ENCODE data around the gene GPX3. TPM values are rescaled to one million over a fixed set of nuclear protein-coding genes. Genes with fewer than 3 reads are reported as not detected.

The GPX3 gene
- total and polyA plus RNA-seq, 4 experiments from 2014 or later: 1.5 TPM; not detected in 3

GRCh38 chr5:151051931-151052608 is 31.7 kb downstream of the GPX3 start:
- DNase-seq: no peak
- ChIA-PET POLR2A (ENCODE audit: partially characterized antibody) (interaction anchor here (0.9 to 2.8 kb wide), 7 partner anchors 13 to 89 kb away, joined by 3 to 23 read pairs (median 3); no protein-coding TSS in a partner anchor), CTCF (ENCODE audit: partially characterized antibody) (interaction anchor here (0.8 to 13.5 kb wide), 32 partner anchors 8 to 596 kb away, joined by 3 to 601 read pairs (median 6); partner anchors contain the start of gene TNIP1)
- Histone ChIP-seq H3K4me3 (ENCODE audit: low read length in 2 of 2) (no peak overlapping the region), H3K27me3 (ENCODE audit: insufficient read depth, low read length) (no peaks in the 10 kb centered on the region), H3K4me1 (ENCODE audit: insufficient read depth, low read length) (no peaks in the 10 kb centered on the region), H3K9me3 (ENCODE audit: control insufficient read depth in 1 of 2, low read length in 2 of 2) (no peaks in the 10 kb centered on the region), H3K27ac (ENCODE audit: low read depth, low read length) (no peak overlapping the region), H3K36me3 (ENCODE audit: insufficient read depth, low read length) (peaks cover 92% of the 10 kb centered on the region)
- Mint-ChIP-seq H3K27me3 (no peaks in the 10 kb centered on the region), H3K4me3 (no peak overlapping the region), H3K4me1 (peaks cover 5 to 15% (median 6%) of the 10 kb centered on the region in 4 donors), H3K9me3 (peaks cover 0 to 2% (median 0%) of the 10 kb centered on the region in 8 donors), H3K36me3 (peaks cover 66 to 87% of the 10 kb centered on the region in 2 donors), H3K27ac (peak overlapping the region; percentile 24 to 85 (median 62))
- intact Hi-C loops (cut with micrococcal nuclease): loop anchor here (1.0 kb wide), 2 partner anchors 63 to 112 kb away; no protein-coding TSS in a partner anchor

- peaks cover 0 to 2% (median 0%) of the 10 kb centered on the region in 8 donors for H3K9me3 Mint-ChIP-seq
- H3K27me3 Mint-ChIP-seq: no peaks in the 10 kb centered on the region
- peaks cover 5 to 16% (median 6%) of the 10 kb centered on the region in 4 donors for H3K4me1 Mint-ChIP-seq
- intact Hi-C loops (cut with micrococcal nuclease): no loop called here
- no peaks in the 10 kb centered on the region for H3K27me3 ChIP-seq (ENCODE audit: insufficient read depth, low read length)
- ChIA-PET POLR2A (ENCODE audit: partially characterized antibody) (interaction anchor here (1.2 to 2.8 kb wide), 4 partner anchors 26 to 88 kb away, joined by 3 to 23 read pairs (median 5); no protein-coding TSS in a partner anchor), CTCF (ENCODE audit: partially characterized antibody) (interaction anchor here (0.9 to 13.5 kb wide), 17 partner anchors 9 to 492 kb away, joined by 3 to 601 read pairs (median 10); partner anchors contain the start of gene TNIP1)
- H3K4me3 ChIP-seq (ENCODE audit: low read length in 2 of 2): no peak overlapping the region
- peaks cover 92% of the 10 kb centered on the region for H3K36me3 ChIP-seq (ENCODE audit: insufficient read depth, low read length)
- H3K27ac Mint-ChIP-seq: peak overlapping the region in 2 of 7 donors; percentile 42 to 71
- H3K36me3 Mint-ChIP-seq: peaks cover 64 to 87% of the 10 kb centered on the region in 2 donors
- no peaks in the 10 kb centered on the region for H3K9me3 ChIP-seq (ENCODE audit: control insufficient read depth in 1 of 2, low read length in 2 of 2)
- H3K4me3 Mint-ChIP-seq: no peak overlapping the region
- DNase-seq: no peak
- H3K27ac ChIP-seq (ENCODE audit: low read depth, low read length): no peak overlapping the region
- no peaks in the 10 kb centered on the region for H3K4me1 ChIP-seq (ENCODE audit: insufficient read depth, low read length)
Observed at GRCh38 chr5:151052836-151053235, 32.4 kb downstream of the GPX3 start.

GRCh38 chr5:151053796-151054462 is 33.5 kb downstream of the GPX3 start:
- CTCF ChIA-PET (ENCODE audit: partially characterized antibody): interaction anchor here (1.0 to 13.5 kb wide), 6 partner anchors 15 to 111 kb away, joined by 3 to 601 read pairs (median 24); partner anchors contain the start of gene TNIP1
- Histone ChIP-seq H3K4me3 (ENCODE audit: low read length in 2 of 2) (no peak overlapping the region), H3K9me3 (ENCODE audit: control insufficient read depth in 1 of 2, low read length in 2 of 2) (no peaks in the 10 kb centered on the region), H3K27ac (ENCODE audit: low read depth, low read length) (no peak overlapping the region), H3K4me1 (ENCODE audit: insufficient read depth, low read length) (no peaks in the 10 kb centered on the region), H3K27me3 (ENCODE audit: insufficient read depth, low read length) (no peaks in the 10 kb centered on the region), H3K36me3 (ENCODE audit: insufficient read depth, low read length) (peaks cover 92% of the 10 kb centered on the region)
- POLR2A ChIA-PET (ENCODE audit: partially characterized antibody): interaction anchor here (0.6 to 2.8 kb wide), 2 partner anchors 9 to 61 kb away, joined by 4 to 23 read pairs; no protein-coding TSS in a partner anchor
- Mint-ChIP-seq H3K9me3 (peaks cover 0 to 4% (median 0%) of the 10 kb centered on the region in 8 donors), H3K27ac (peak overlapping the region in 5 of 7 donors; percentile 15 to 73 (median 72)), H3K4me1 (peaks cover 5 to 11% (median 6%) of the 10 kb centered on the region in 4 donors), H3K36me3 (peaks cover 56 to 87% of the 10 kb centered on the region in 2 donors), H3K4me3 (no peak overlapping the region), H3K27me3 (no peaks in the 10 kb centered on the region)
- intact Hi-C loops (cut with micrococcal nuclease): no loop called here
- no peak for DNase-seq

GRCh38 chr5:151054709-151055108 is 34.3 kb downstream of the GPX3 start:
- intact Hi-C loops (cut with micrococcal nuclease): no loop called here
- Mint-ChIP-seq H3K4me1 (peaks cover 10 to 15% (median 14%) of the 10 kb centered on the region in 4 donors), H3K27me3 (peaks cover 2 to 3% of the 10 kb centered on the region in 2 donors), H3K9me3 (peaks cover 0 to 11% (median 0%) of the 10 kb centered on the region in 8 donors), H3K4me3 (peak overlapping the region in 1 of 8 donors; percentile 9), H3K36me3 (peaks cover 56 to 88% of the 10 kb centered on the region in 2 donors), H3K27ac (peak overlapping the region in 3 of 7 donors; percentile 50 to 64 (median 55))
- Histone ChIP-seq H3K4me1 (ENCODE audit: insufficient read depth, low read length) (peaks cover 7% of the 10 kb centered on the region), H3K4me3 (ENCODE audit: low read length in 2 of 2) (no peak overlapping the region), H3K27me3 (ENCODE audit: insufficient read depth, low read length) (no peaks in the 10 kb centered on the region), H3K36me3 (ENCODE audit: insufficient read depth, low read length) (peaks cover 89% of the 10 kb centered on the region), H3K27ac (ENCODE audit: low read depth, low read length) (no peak overlapping the region), H3K9me3 (ENCODE audit: control insufficient read depth in 1 of 2, low read length in 2 of 2) (no peaks in the 10 kb centered on the region)
- ChIA-PET POLR2A (ENCODE audit: partially characterized antibody) (interaction anchor here (1.2 kb wide), 1 partner anchor 354 kb away, joined by 3 read pairs; the partner anchor contains the start of gene RBM22), CTCF (ENCODE audit: partially characterized antibody) (interaction anchor here (1.2 to 13.5 kb wide), 4 partner anchors 15 to 111 kb away, joined by 3 to 601 read pairs (median 52); no protein-coding TSS in a partner anchor)
- DNase-seq: no peak

- no peak overlapping the region for H3K27ac Mint-ChIP-seq
Observed at GRCh38 chr5:151055336-151055735, 34.9 kb downstream of the GPX3 start.

GRCh38 chr5:151056379-151057325 is 36.3 kb downstream of the GPX3 start:
- H3K4me1 Mint-ChIP-seq: peaks cover 25 to 33% (median 28%) of the 10 kb centered on the region in 4 donors
- Histone ChIP-seq H3K36me3 (ENCODE audit: insufficient read depth, low read length) (peaks cover 86% of the 10 kb centered on the region), H3K4me3 (ENCODE audit: low read length in 2 of 2) (no peak overlapping the region), H3K4me1 (ENCODE audit: insufficient read depth, low read length) (peaks cover 25% of the 10 kb centered on the region), H3K27ac (ENCODE audit: low read depth, low read length) (no peak overlapping the region), H3K9me3 (ENCODE audit: control insufficient read depth in 1 of 2, low read length in 2 of 2) (no peaks in the 10 kb centered on the region), H3K27me3 (ENCODE audit: insufficient read depth, low read length) (no peaks in the 10 kb centered on the region)
- peak overlapping the region in 4 of 7 donors; percentile 8 to 79 (median 36) for H3K27ac Mint-ChIP-seq
- POLR2A ChIA-PET (ENCODE audit: partially characterized antibody): interaction anchor here (7.5 kb wide), 1 partner anchor 23 kb away, joined by 31 read pairs; the partner anchor contains the start of gene TNIP1
- intact Hi-C loops (cut with micrococcal nuclease): no loop called here
- H3K9me3 Mint-ChIP-seq: peaks cover 0 to 14% (median 0%) of the 10 kb centered on the region in 8 donors
- DNase-seq: no peak
- peaks cover 2 to 3% of the 10 kb centered on the region in 2 donors for H3K27me3 Mint-ChIP-seq
- peaks cover 53 to 92% of the 10 kb centered on the region in 2 donors for H3K36me3 Mint-ChIP-seq
- H3K4me3 Mint-ChIP-seq: no peak overlapping the region
- CTCF ChIA-PET (ENCODE audit: partially characterized antibody): interaction anchor here (2.4 to 13.5 kb wide), 2 partner anchors 58 to 69 kb away, joined by 7 to 601 read pairs; no protein-coding TSS in a partner anchor

More at GRCh38 chr5:151055336-151055735, 34.9 kb downstream of the GPX3 start:
- H3K27ac ChIP-seq (ENCODE audit: low read depth, low read length): no peak overlapping the region
- DNase-seq: no peak
- intact Hi-C loops (cut with micrococcal nuclease): no loop called here
- H3K4me1 Mint-ChIP-seq: peaks cover 16 to 20% (median 19%) of the 10 kb centered on the region in 4 donors
- no peak overlapping the region for H3K4me3 Mint-ChIP-seq
- peaks cover 86% of the 10 kb centered on the region for H3K36me3 ChIP-seq (ENCODE audit: insufficient read depth, low read length)
- no peak overlapping the region for H3K4me3 ChIP-seq (ENCODE audit: low read length in 2 of 2)
- ChIA-PET CTCF (ENCODE audit: partially characterized antibody) (interaction anchor here (1.2 to 13.5 kb wide), 4 partner anchors 14 to 110 kb away, joined by 3 to 601 read pairs (median 52); no protein-coding TSS in a partner anchor), POLR2A (ENCODE audit: partially characterized antibody) (interaction anchor here (0.5 to 1.2 kb wide), 2 partner anchors 183 to 355 kb away, joined by 3 read pairs; partner anchors contain the start of gene RBM22)
- H3K27me3 ChIP-seq (ENCODE audit: insufficient read depth, low read length): no peaks in the 10 kb centered on the region
- H3K9me3 ChIP-seq (ENCODE audit: control insufficient read depth in 1 of 2, low read length in 2 of 2): no peaks in the 10 kb centered on the region
- H3K36me3 Mint-ChIP-seq: peaks cover 54 to 89% of the 10 kb centered on the region in 2 donors
- peaks cover 2 to 3% of the 10 kb centered on the region in 2 donors for H3K27me3 Mint-ChIP-seq
- H3K9me3 Mint-ChIP-seq: peaks cover 0 to 14% (median 0%) of the 10 kb centered on the region in 8 donors
- peaks cover 14% of the 10 kb centered on the region for H3K4me1 ChIP-seq (ENCODE audit: insufficient read depth, low read length)
